H1 (cell line): Measurements from ENCODE around the gene KCNJ9. TPM values are rescaled to one million over a fixed set of nuclear protein-coding genes. Genes with fewer than 3 reads are reported as not detected.

Experiments
- CTCF ChIA-PET: fragments of 300-600 bp; sonication (Branson Sonifier 250); formaldehyde crosslinking; loops from one replicate; lab custom pipeline; 2021; ENCODE audit not compliant: partially characterized antibody; lab: Charles Lee
- POLR2A ChIA-PET: fragments of 300-600 bp; sonication (Branson Sonifier 250); formaldehyde crosslinking; loops from one replicate; lab custom pipeline; 2021; ENCODE audit warnings: inconsistent platforms; ENCODE audit not compliant: partially characterized antibody; lab: Charles Lee
- DNase-seq, 2 experiments: peaks; one replicate each; pipeline versions ENCODE4 v3.0.0 to v3.0.0-alpha.2; 2010 to 2022; ENCODE audit warnings: low spot score in 2 of 2, low read depth in 1 of 2, mixed read lengths in 1 of 2
- FAIRE-seq: peaks from 2 replicates; lab custom pipeline; 2011; peaks lifted over from hg19 to GRCh38; lab: Jason Lieb, UNC
- H2AFZ ChIP-seq: 2 replicates; pipeline ENCODE4 v1.8.1; 2012; ENCODE audit warnings: low read length, inconsistent platforms
- H2AK5ac ChIP-seq: 2 replicates; pipeline ENCODE4 v1.6.1; 2013; ENCODE audit warnings: low read depth, low read length
- H2BK120ac ChIP-seq: replicated peaks from 2 replicates; pipeline ENCODE3; 2013; ENCODE audit warnings: low read depth, low read length, inconsistent platforms
- H2BK12ac ChIP-seq: 2 replicates; pipeline ENCODE4 v1.6.1; 2013; ENCODE audit warnings: low read depth, low read length
- H2BK15ac ChIP-seq: 2 replicates; pipeline ENCODE4 v1.6.1; 2013; ENCODE audit warnings: low read length
- H2BK20ac ChIP-seq: 2 replicates; pipeline ENCODE4 v1.6.1; 2013; ENCODE audit warnings: low read length
- H2BK5ac ChIP-seq: 2 replicates; pipeline ENCODE4 v1.6.1; 2013; ENCODE audit warnings: low read depth, low read length
- H3K14ac ChIP-seq: 2 replicates; pipeline ENCODE4 v1.6.1; 2013; ENCODE audit warnings: inconsistent platforms; ENCODE audit not compliant: insufficient read length
- H3K18ac ChIP-seq: 2 replicates; pipeline ENCODE4 v1.6.1; 2013; ENCODE audit warnings: low read length; ENCODE audit errors: extremely low read depth
- H3K23ac ChIP-seq: 2 replicates; pipeline ENCODE4 v1.6.1; 2013; ENCODE audit warnings: inconsistent platforms; ENCODE audit not compliant: insufficient read length
- H3K23me2 ChIP-seq: 2 replicates; pipeline ENCODE4 v1.6.1; 2013; ENCODE audit warnings: low read depth, low read length
- H3K27ac ChIP-seq: 2 replicates; pipeline ENCODE4 v1.6.1; 2011; ENCODE audit warnings: low read depth, low read length, inconsistent platforms
- H3K27me3 ChIP-seq, 4 experiments: replicated peaks in 1 of 4; 1 replicate in 1 of 4; 2 replicates in 3 of 4; pipeline versions ENCODE4 v1.6.1 to v1.8.1; 2011 to 2013; ENCODE audit warnings: low read length in 3 of 4, mild to moderate bottlenecking in 3 of 4, inconsistent platforms in 2 of 4, mixed read lengths in 2 of 4, moderate library complexity in 1 of 4; ENCODE audit not compliant: control insufficient read depth in 3 of 4, insufficient read depth in 3 of 4; ENCODE audit errors: extremely low read depth in 1 of 4
- H3K36me3 ChIP-seq, 4 experiments: 2 replicates each; pipeline versions ENCODE4 v1.6.1 to v1.8.1; 2011 to 2013; ENCODE audit warnings: mild to moderate bottlenecking in 4 of 4, low read length in 3 of 4, moderate library complexity in 2 of 4, control low read depth in 1 of 4, inconsistent platforms in 1 of 4; ENCODE audit not compliant: insufficient read depth in 4 of 4, control insufficient read depth in 2 of 4
- H3K4ac ChIP-seq: replicated peaks from 2 replicates; pipeline ENCODE3; 2013; ENCODE audit warnings: low read length, low read depth, mixed read lengths, inconsistent platforms; ENCODE audit not compliant: insufficient read length
- H3K4me1 ChIP-seq, 4 experiments: replicated peaks in 1 of 4; 1 replicate in 1 of 4; 2 replicates in 3 of 4; pipeline versions ENCODE4 v1.6.1 to v1.8.1; 2011 to 2013; ENCODE audit warnings: low read length in 3 of 4, inconsistent platforms in 2 of 4, mixed read lengths in 1 of 4; ENCODE audit not compliant: insufficient read depth in 4 of 4, control insufficient read depth in 3 of 4
- H3K4me2 ChIP-seq, 2 experiments: 2 replicates each; pipeline versions ENCODE4 v1.6.1 to v1.8.1; 2011 to 2013; ENCODE audit warnings: low read depth in 2 of 2, low read length in 2 of 2, control low read depth in 1 of 2, inconsistent platforms in 1 of 2, mild to moderate bottlenecking in 1 of 2; ENCODE audit not compliant: insufficient read depth in 1 of 2
- H3K4me3 ChIP-seq, 4 experiments: fragments of 200-600, 300-600 bp in 1 of 4; sonication (generic), shearing (Covaris generic), sonication (Bioruptor Twin) in 1 of 4; 2 replicates each; pipeline versions ENCODE4 v1.5.1 to v1.8.1; 2011 to 2016; ENCODE audit warnings: low read length in 4 of 4, low read depth in 3 of 4, control low read depth in 2 of 4, inconsistent platforms in 2 of 4, mild to moderate bottlenecking in 2 of 4, mixed read lengths in 1 of 4, moderate library complexity in 1 of 4; ENCODE audit not compliant: insufficient read depth in 2 of 4; ENCODE audit errors: extremely low read depth in 1 of 4
- H3K56ac ChIP-seq: replicated peaks from 2 replicates; pipeline ENCODE3; 2013; ENCODE audit warnings: low read depth, mild to moderate bottlenecking, mixed read lengths, low read length, inconsistent platforms; ENCODE audit not compliant: insufficient read length
- H3K79me1 ChIP-seq: 2 replicates; pipeline ENCODE4 v1.6.1; 2013; ENCODE audit warnings: low read depth, low read length, control low read depth
- H3K79me2 ChIP-seq, 2 experiments: 2 replicates each; pipeline versions ENCODE4 v1.6.1 to v1.8.1; 2012 to 2013; ENCODE audit warnings: low read length in 2 of 2, mild to moderate bottlenecking in 2 of 2, inconsistent platforms in 1 of 2; ENCODE audit not compliant: insufficient read depth in 2 of 2, control insufficient read depth in 1 of 2
- H3K9ac ChIP-seq, 4 experiments: replicated peaks in 1 of 4; 1 replicate in 1 of 4; 2 replicates in 3 of 4; pipeline versions ENCODE4 v1.6.1 to v1.8.1; 2011 to 2013; ENCODE audit warnings: low read depth in 3 of 4, low read length in 3 of 4, control low read depth in 2 of 4, mild to moderate bottlenecking in 2 of 4, moderate library complexity in 2 of 4, inconsistent platforms in 1 of 4; ENCODE audit errors: extremely low read depth in 1 of 4
- H3K9me3 ChIP-seq, 2 experiments: 2 replicates each; pipeline versions ENCODE4 v1.6.1 to v1.8.1; 2012 to 2013; ENCODE audit warnings: mild to moderate bottlenecking in 2 of 2, moderate library complexity in 2 of 2, control low read depth in 1 of 2, inconsistent platforms in 1 of 2, low read depth in 1 of 2, low read length in 1 of 2, mixed read lengths in 1 of 2; ENCODE audit not compliant: insufficient read depth in 2 of 2
- H4K20me1 ChIP-seq, 2 experiments: replicated peaks in 1 of 2; 2 replicates each; pipeline versions ENCODE3 to v1.8.1; 2011 to 2013; ENCODE audit warnings: inconsistent platforms in 2 of 2, low read length in 2 of 2, mild to moderate bottlenecking in 1 of 2; ENCODE audit not compliant: insufficient read depth in 2 of 2, control insufficient read depth in 1 of 2
- H4K5ac ChIP-seq: 2 replicates; pipeline ENCODE4 v1.6.1; 2013; ENCODE audit warnings: low read length, low read depth, mixed read lengths, inconsistent platforms; ENCODE audit not compliant: insufficient read length
- H4K8ac ChIP-seq: 2 replicates; pipeline ENCODE4 v1.8.0; 2013; ENCODE audit warnings: mild to moderate bottlenecking, moderate library complexity, low read length, inconsistent platforms; ENCODE audit not compliant: insufficient read depth; ENCODE audit errors: extremely low read depth
- H4K91ac ChIP-seq: replicated peaks from 2 replicates; pipeline ENCODE3; 2013; ENCODE audit warnings: low read length, mixed read lengths, inconsistent platforms; ENCODE audit not compliant: insufficient read length
- BRCA1 ChIP-seq: IDR thresholded peaks from 2 replicates; pipeline ENCODE4 v1.6.1; 2012; ENCODE audit warnings: low read depth, low read length, improper control_type of control experiment
- CHD1 ChIP-seq: IDR thresholded peaks from 2 replicates; pipeline ENCODE4 v1.6.1; 2012; ENCODE audit warnings: low read depth, low read length, improper control_type of control experiment
- EZH2 ChIP-seq: fragments of 200-600 bp; sonication (generic); IDR thresholded peaks from 2 replicates; pipeline ENCODE4 v1.7.1; 2012; ENCODE audit warnings: low read depth, mild to moderate bottlenecking, moderate library complexity, low read length, inconsistent platforms; ENCODE audit not compliant: severe bottlenecking
- JUND ChIP-seq: IDR thresholded peaks from 2 replicates; pipeline ENCODE4 v1.6.1; 2011; ENCODE audit warnings: mild to moderate bottlenecking, improper control_type of control experiment, low read length
- KDM5A ChIP-seq: fragments of 200-600 bp; IDR thresholded peaks from 2 replicates; pipeline ENCODE4 v1.7.1; 2012; ENCODE audit warnings: mild to moderate bottlenecking, low read length, inconsistent platforms, mixed read lengths
- POLR2AphosphoS5 ChIP-seq: IDR thresholded peaks from 2 replicates; pipeline ENCODE4 v1.6.1; 2011; ENCODE audit warnings: low read depth, low read length
- POU5F1 ChIP-seq: IDR thresholded peaks from 2 replicates; pipeline ENCODE4 v1.6.1; 2011; ENCODE audit warnings: low read depth, mild to moderate bottlenecking, low read length, moderate library complexity
- RXRA ChIP-seq: IDR thresholded peaks from 2 replicates; pipeline ENCODE4 v1.6.1; 2011; ENCODE audit warnings: low read depth, mild to moderate bottlenecking, low read length, moderate library complexity; ENCODE audit not compliant: insufficient read depth
- SP4 ChIP-seq: IDR thresholded peaks from 2 replicates; pipeline ENCODE4 v1.6.1; 2012; ENCODE audit warnings: low read length, inconsistent platforms
- TBP ChIP-seq: IDR thresholded peaks from 2 replicates; pipeline ENCODE4 v1.6.1; 2011; ENCODE audit warnings: low read depth, low read length, improper control_type of control experiment
- WGBS, 2 experiments: shearing (Covaris generic) in 1 of 2; methylation state at CpG; one replicate each; pipeline versions ENCODE4 v1.1.6 to v1.1.7; 2013 to 2015; ENCODE audit warnings: low lambda C conversion rate in 2 of 2, mixed read lengths in 2 of 2, inconsistent platforms in 1 of 2, low coverage in 1 of 2, missing lambda C conversion rate in 1 of 2; ENCODE audit not compliant: insufficient replicate concordance in 2 of 2, insufficient coverage in 1 of 2, insufficient read length in 1 of 2; ENCODE audit errors: extremely low coverage in 1 of 2, missing lambda C conversion rate in 1 of 2; 5-methylcytosine and 5-hydroxymethylcytosine counted together
- polyA plus RNA-seq, 7 experiments: library from polyadenylated mRNA; depleted of rRNA in 3 of 7; stranded (reverse) in 5 of 7; unstranded in 2 of 7; fragments of >200 nt in 5 of 7; fragments of 200-250 nt in 2 of 7; gene quantifications; 1 replicate in 5 of 7; 2 replicates in 1 of 7; 4 replicates in 1 of 7; pipeline versions ENCODE4 v1.2.1 to v1.2.3, GENCODE V29; 2011 to 2013; ENCODE audit warnings: missing spikeins in 2 of 7, mixed read lengths in 2 of 7
- total RNA-seq: library from RNA; stranded (reverse); fragmentation: NEBNext Ultra II Directional; extraction: Animal tissue kit (Norgen Biotek cat#: 25700); gene quantifications from 2 replicates; pipeline ENCODE4 v1.2.1, GENCODE V29; 2021
- TF ChIP-seq, protein P1 (sequence below): IDR thresholded peaks from 2 replicates; pipeline ENCODE4 v1.6.1; 2011; ENCODE audit warnings: low read length, improper control_type of control experiment
- TF ChIP-seq, protein P2 (sequence below): IDR thresholded peaks from 2 replicates; pipeline ENCODE4 v1.6.1; 2011; ENCODE audit warnings: low read depth, mild to moderate bottlenecking, low read length; ENCODE audit not compliant: insufficient read depth

KCNJ9 gene
- total and polyA plus RNA-seq, 2 of the 8 experiments (the other 6 are each of a cell fraction or from before 2014, with no cell fraction given) = 0.02 to 0.13 TPM

DNA sequence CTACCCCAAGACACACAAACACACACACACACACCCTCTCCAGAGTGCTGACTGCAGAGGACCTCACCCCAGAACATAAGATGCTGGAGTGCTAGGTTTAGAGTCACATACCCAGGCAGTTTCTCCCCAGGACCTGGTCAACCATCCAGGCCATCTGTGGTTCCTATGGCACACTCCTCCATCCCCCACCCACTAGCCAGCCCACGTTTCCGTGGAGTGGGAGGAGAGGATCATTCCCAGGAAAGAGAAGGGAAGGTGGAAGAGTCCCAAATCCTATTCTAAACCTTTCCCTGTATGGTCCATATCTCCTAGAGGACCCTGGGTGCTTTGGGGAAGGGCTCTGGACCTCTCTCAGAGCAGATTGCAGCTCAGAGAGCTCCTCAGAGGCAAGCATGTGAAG is 1.1 kb downstream of the KCNJ9 start:
- Histone ChIP-seq H3K14ac (no peak overlapping the region), H3K9ac (no peak overlapping the region), H3K79me1 (no peaks in the 10 kb centered on the region), H2BK12ac (0 out of 2 replicates have a peak overlapping the region, but pooled peaks have one; percentile 65), H4K5ac (no peak overlapping the region), H3K4ac (no peak overlapping the region), H3K56ac (no peak overlapping the region), H2BK20ac (no peak overlapping the region), H4K20me1 (no peaks in the 10 kb centered on the region), H2BK120ac (no peak overlapping the region), H2BK15ac (no peak overlapping the region), H3K4me1 (peaks cover 0 to 5% (median 3%) of the 10 kb centered on the region in 4 experiments; a peak in 4 of 7 replicates), H3K9me3 (peaks cover 0 to 4% of the 10 kb centered on the region in 2 experiments; a peak in 1 of 4 replicates), H2AFZ (no peak overlapping the region), H3K4me3 (no peak overlapping the region), H3K27ac (no peak overlapping the region), H3K27me3 (peaks cover 0 to 43% (median 30%) of the 10 kb centered on the region in 4 experiments; a peak in 6 of 7 replicates), H3K36me3 (peaks cover 0 to 5% (median 0%) of the 10 kb centered on the region in 4 experiments; a peak in 1 of 8 replicates), H2AK5ac (no peak overlapping the region), H3K79me2 (no peaks in the 10 kb centered on the region), H2BK5ac (no peak overlapping the region), H3K23me2 (no peaks in the 10 kb centered on the region; the same call in 1 of the 2 replicates), H3K18ac (no peak overlapping the region), H4K91ac (no peak overlapping the region), H4K8ac (no peak overlapping the region), H3K4me2 (no peak overlapping the region), H3K23ac (no peak overlapping the region)
- DNase-seq = no peak
- FAIRE-seq = no peak
- CTCF ChIA-PET = interaction anchor here (0.6 to 50.1 kb wide), 6 partner anchors 13 to 209 kb away, joined by 3 to 1874 read pairs (median 43); partner anchors contain the start of genes IGSF8 and KCNJ10
- WGBS, 2 experiments = 70% methylated on average over 2 of the region's 2 CpGs; no CpG with 5 or more reads in 1 of the 2 experiments
- POLR2A ChIA-PET = interaction anchor here (0.7 to 3.5 kb wide), 13 partner anchors 10 to 70 kb away, joined by 3 to 23 read pairs (median 3); partner anchors contain the start of genes IGSF8 and KCNJ10
- TF ChIP-seq BRCA1 = no peak
- TF ChIP-seq TBP = no peak
- TF ChIP-seq, protein P1, sequence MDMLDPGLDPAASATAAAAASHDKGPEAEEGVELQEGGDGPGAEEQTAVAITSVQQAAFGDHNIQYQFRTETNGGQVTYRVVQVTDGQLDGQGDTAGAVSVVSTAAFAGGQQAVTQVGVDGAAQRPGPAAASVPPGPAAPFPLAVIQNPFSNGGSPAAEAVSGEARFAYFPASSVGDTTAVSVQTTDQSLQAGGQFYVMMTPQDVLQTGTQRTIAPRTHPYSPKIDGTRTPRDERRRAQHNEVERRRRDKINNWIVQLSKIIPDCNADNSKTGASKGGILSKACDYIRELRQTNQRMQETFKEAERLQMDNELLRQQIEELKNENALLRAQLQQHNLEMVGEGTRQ = no peak
- no peak for TF ChIP-seq POU5F1
- TF ChIP-seq JUND = no peak
- TF ChIP-seq RXRA = no peak
- no peak; the same call in 1 of the 2 replicates for TF ChIP-seq POLR2AphosphoS5
- TF ChIP-seq CHD1 = no peak
- no peak for TF ChIP-seq EZH2
- no peak for TF ChIP-seq SP4
- TF ChIP-seq, protein P2, sequence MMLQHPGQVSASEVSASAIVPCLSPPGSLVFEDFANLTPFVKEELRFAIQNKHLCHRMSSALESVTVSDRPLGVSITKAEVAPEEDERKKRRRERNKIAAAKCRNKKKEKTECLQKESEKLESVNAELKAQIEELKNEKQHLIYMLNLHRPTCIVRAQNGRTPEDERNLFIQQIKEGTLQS = no peak
- no peak for TF ChIP-seq KDM5A
